GM15510 (cell line): Measurements from ENCODE around the gene ZFYVE28.
A peak's percentile ranks its signal among the peaks of the same experiment; 100 is the strongest.

ENCODE experiments used
- POLR2A ChIP-seq: IDR thresholded peaks from 3 replicates; pipeline ENCODE4 v1.6.1; 2011; ENCODE audit warnings: borderline replicate concordance; ENCODE audit not compliant: insufficient read length; ENCODE audit errors: extremely low read depth

The ZFYVE28 gene

DNA sequence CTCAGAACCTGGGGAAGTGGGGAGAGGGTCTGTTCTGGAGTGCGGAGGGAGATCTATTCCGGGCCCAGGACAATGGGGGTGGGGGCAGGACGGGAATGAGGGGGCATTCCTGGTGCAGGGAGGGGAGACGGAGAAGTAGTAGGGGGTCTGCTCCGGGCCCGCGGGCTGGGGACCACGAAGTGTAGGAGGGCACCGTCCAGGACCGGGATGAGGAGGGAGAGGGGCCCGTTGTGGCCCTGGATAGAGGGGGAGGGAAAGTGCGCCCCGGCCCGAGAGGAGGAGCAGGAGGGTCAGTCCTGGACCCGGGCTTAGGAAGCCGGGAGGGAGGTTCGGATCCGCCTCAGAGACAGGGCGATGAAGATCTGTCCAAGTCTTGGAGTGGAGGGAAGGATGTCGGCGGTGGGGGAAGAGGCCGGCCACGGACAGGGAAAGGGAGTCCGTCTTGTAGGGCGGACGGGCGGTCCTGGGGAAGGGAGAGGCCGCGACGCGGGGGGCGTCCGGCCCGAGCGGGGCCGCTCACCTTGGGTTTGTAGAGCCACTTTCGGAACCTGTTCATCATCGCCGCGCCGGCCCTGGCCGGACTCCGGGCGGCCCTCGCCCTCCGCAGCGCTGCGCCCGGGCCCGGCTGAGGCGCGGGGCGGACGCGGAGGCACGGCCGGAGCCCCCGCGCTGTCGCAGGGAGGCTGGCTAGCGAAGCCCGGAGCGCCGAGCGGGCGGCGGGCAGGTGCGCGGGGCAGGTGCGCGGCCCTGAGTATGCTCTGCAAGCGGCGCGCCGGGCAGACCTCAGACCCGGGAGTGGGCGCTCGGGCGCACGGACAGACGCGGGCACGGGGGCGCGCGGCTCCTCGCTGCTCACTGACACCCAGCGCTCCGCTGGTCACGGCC, at the start of gene ZFYVE28:
Gene ZFYVE28 (minus strand): TSS at position 881 of the 885 bp plus-strand sequence. CDS start 322 bp downstream, at position 559.
- TF ChIP-seq POLR2A: peak; percentile 20

DNA sequence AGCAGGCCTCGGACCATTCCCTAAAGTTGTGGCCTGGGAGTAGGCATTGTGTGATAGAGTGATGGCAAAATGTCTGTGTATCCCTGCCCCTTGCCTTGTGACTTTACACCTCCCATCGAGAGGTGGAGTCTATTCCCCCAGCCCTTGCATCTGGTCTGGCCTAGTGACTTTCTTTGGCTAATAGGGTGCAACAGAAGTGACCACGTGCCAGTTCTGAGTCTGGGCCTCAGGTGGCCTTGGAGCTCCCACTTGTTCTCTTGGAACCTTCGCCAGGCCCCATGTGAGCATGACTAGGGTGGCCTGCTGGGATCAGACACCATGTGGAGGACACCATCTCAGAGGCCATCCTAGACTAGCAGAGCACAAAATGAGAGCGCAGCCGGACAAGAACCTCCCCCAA, 46.6 kb upstream of the ZFYVE28 start:
- no peak for TF ChIP-seq POLR2A

GRCh38 chr4:2462992-2463762, 44.7 kb upstream of the ZFYVE28 start:
- no peak for TF ChIP-seq POLR2A

DNA sequence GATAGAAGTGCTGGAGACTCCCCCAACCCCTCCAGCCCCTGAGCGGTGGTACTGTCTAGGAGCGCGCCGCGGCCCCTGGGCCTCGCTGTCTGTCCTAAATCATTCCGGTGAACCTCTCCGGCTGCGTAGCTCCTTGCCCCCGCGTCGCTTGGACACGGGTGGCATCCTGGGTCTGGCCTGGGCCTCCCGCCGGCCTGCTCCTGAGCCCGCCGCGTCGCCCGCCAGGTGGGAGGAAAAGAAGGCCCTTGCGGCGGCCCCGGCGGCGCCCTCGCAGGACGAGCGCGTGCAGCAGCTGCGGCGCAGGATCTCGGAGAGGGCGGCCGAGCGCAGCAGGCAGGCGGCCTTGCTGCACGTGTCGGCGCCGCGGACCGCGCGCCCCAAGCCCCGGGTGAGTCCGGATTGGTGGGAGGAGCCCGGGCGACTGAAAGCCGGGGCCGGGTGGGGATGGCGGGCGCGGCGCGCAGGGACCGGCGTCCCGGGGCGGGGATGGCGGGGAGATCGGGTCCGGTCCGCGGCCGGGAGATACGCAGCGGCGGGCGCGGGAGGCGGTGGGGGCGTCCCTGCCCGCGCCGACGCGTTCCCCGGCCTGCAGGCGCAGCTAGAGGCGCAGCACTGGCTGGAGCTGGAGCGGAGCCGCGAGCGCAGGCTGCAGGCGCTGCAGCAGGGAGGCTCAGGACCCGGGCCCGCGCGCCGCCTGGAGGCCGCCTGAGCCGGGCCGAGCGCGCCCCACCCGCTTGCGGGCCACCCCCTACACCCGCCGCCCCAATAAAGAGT, 44.0 kb upstream of the ZFYVE28 start:
- no peak for TF ChIP-seq POLR2A

DNA sequence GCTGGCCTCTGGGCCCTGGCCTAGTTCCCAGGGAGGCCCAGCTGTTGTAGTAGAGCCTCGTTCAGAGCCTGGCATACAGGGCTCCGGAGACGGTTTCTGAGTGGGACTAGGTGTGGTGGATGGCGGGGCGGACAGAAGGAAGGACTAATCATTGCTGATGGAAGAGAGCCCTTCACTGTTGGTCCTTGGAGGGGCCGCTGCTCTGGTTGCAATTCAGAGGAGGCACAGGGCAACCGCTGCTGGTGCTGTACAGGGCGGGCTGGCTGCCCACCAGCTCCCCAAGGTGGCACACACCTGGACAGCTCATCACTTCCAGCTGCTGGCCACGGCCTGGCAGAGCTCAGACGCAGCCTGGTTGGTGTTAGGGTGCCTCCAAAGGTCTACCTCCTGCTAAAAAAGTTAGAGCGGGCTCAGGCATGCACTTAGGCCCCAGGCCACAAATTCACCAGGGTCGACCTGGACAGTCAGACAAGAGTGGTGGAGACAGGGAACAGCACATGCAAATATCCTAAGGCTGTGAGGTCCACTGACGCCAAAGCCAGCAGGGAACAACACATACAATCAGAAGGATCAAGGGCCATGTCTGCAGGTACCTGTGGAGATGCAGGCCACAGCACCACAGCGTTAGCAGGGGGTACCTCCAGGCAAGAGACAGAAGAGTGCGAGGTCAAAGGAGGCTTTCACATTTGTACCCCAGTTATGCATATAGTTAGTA, 43.0 kb upstream of the ZFYVE28 start:
- no peak for TF ChIP-seq POLR2A

GRCh38 chr4:2459589-2460349, 41.3 kb upstream of the ZFYVE28 start:
- TF ChIP-seq POLR2A: no peak

- TF ChIP-seq POLR2A: no peak
Observed at GRCh38 chr4:2458546-2459491, 40.4 kb upstream of the ZFYVE28 start.

DNA sequence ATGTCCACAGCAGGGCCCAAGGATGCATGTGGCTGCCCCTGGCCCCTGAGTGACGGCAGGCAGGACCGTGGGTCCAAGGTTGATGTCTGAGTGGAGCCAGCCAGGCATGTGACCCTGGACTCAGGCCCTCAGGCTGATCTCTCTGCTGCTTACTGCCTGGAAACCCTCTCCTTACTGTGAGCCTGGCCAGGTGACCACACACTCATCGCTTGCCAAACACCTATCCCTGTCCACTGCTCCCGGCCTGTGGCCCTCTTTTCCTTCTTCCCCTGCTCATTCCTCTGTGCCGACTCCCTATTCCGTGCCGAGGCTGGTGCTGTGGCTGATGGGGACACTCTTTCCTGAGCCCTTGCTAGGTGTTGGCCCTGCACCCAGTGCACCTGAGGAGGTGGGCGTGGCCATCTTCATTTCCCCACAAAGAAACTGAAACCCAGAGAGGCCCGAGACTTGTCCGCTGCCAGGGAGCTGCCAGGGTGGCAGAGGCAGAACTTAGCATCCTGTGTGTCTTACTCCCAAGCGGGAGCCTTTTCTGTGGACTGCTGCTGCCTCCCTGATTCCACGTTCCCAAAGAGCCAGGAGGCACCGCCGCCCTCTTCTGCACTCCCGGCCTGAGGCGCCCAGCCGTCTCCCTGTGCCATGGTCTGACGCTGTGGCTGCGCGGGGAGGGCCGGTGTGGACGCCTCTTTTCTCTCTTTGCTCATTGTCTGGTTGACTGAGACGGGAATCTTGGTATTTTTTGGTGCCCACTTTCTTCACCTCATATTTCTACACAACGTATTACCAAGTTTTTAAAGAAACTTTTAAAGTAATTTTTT, 39.2 kb upstream of the ZFYVE28 start:
- no peak for TF ChIP-seq POLR2A

GRCh38 chr4:2451821-2452785, 33.7 kb upstream of the ZFYVE28 start:
- no peak for TF ChIP-seq POLR2A

GRCh38 chr4:2451036-2451520, 32.6 kb upstream of the ZFYVE28 start:
- no peak for TF ChIP-seq POLR2A
